Mesendoderm (in vitro differentiated cells): ENCODE results near the gene MAL.

ENCODE experiments used
- DNase-seq: peaks from one replicate; pipeline ENCODE4 v3.0.0; 2013
- H2AK5ac ChIP-seq: 2 replicates; pipeline ENCODE4 v1.6.1; 2013; ENCODE audit warnings: low read length, inconsistent platforms
- H2BK120ac ChIP-seq: 2 replicates; pipeline ENCODE4 v1.6.1; 2013; ENCODE audit warnings: low read depth, mild to moderate bottlenecking, low read length, moderate library complexity, mixed read lengths
- H2BK15ac ChIP-seq: replicated peaks from 2 replicates; pipeline ENCODE4 v1.6.1; 2013; ENCODE audit warnings: low read depth, mild to moderate bottlenecking, moderate library complexity
- H2BK5ac ChIP-seq: 2 replicates; pipeline ENCODE4 v1.6.1; 2013; ENCODE audit warnings: low read length, inconsistent platforms
- H3K18ac ChIP-seq: 2 replicates; pipeline ENCODE4 v1.6.1; 2013; ENCODE audit warnings: mild to moderate bottlenecking, low read length, mixed read lengths
- H3K23ac ChIP-seq: one replicate; pipeline ENCODE4 v1.6.1; 2013; ENCODE audit warnings: low read length
- H3K27ac ChIP-seq: 2 replicates; pipeline ENCODE4 v1.5.1; 2013; ENCODE audit warnings: low read depth, mild to moderate bottlenecking, inconsistent platforms, low read length, moderate library complexity
- H3K27me3 ChIP-seq: 2 replicates; pipeline ENCODE4 v1.6.1; 2013; ENCODE audit warnings: low read length, control low read depth, mild to moderate bottlenecking, inconsistent platforms; ENCODE audit not compliant: insufficient read depth, poor library complexity
- H3K36me3 ChIP-seq: 2 replicates; pipeline ENCODE4 v1.6.1; 2013; ENCODE audit warnings: low read length, inconsistent platforms; ENCODE audit not compliant: control insufficient read depth, insufficient read depth
- H3K4ac ChIP-seq: one replicate; pipeline ENCODE4 v1.6.1; 2013; ENCODE audit warnings: low read depth, mild to moderate bottlenecking, low read length, moderate library complexity
- H3K4me1 ChIP-seq: 2 replicates; pipeline ENCODE4 v1.6.1; 2013; ENCODE audit warnings: low read depth, low read length, inconsistent platforms; ENCODE audit not compliant: control insufficient read depth
- H3K4me2 ChIP-seq: 2 replicates; pipeline ENCODE4 v1.6.1; 2013; ENCODE audit warnings: low read length
- H3K4me3 ChIP-seq: 2 replicates; pipeline ENCODE4 v1.5.1; 2013; ENCODE audit warnings: mild to moderate bottlenecking, low read length
- H3K56ac ChIP-seq: one replicate; pipeline ENCODE4 v1.6.1; 2013; ENCODE audit warnings: low read length
- H3K79me1 ChIP-seq: 2 replicates; pipeline ENCODE4 v1.6.1; 2013; ENCODE audit warnings: low read length, inconsistent platforms
- H3K79me2 ChIP-seq: 2 replicates; pipeline ENCODE4 v1.6.1; 2013; ENCODE audit warnings: mild to moderate bottlenecking, low read length; ENCODE audit not compliant: control insufficient read depth, insufficient read depth
- H3K9ac ChIP-seq: 2 replicates; pipeline ENCODE4 v1.6.1; 2013; ENCODE audit warnings: low read length, inconsistent platforms
- H4K5ac ChIP-seq: one replicate; pipeline ENCODE4 v1.6.1; 2013; ENCODE audit warnings: low read length
- H4K8ac ChIP-seq: one replicate; pipeline ENCODE4 v1.6.1; 2013; ENCODE audit warnings: low read depth, mild to moderate bottlenecking, control low read depth, low read length, moderate library complexity
- WGBS: extraction: QIAGEN DNeasy Blood & Tissue Kit; methylation state at CpG from one replicate; pipeline ENCODE4 v1.1.7; 2013; ENCODE audit warnings: low lambda C conversion rate, missing lambda C conversion rate; ENCODE audit not compliant: insufficient coverage; ENCODE audit errors: extremely low coverage; 5-methylcytosine and 5-hydroxymethylcytosine counted together

The MAL gene

GRCh38 chr2:95001051-95001562 lies 24.4 kb upstream of the MAL start:
- no peaks in the 10 kb centered on the region for H3K79me1 ChIP-seq
- no peaks in the 10 kb centered on the region for H3K27me3 ChIP-seq
- H2AK5ac ChIP-seq, result no peak overlapping the region

GRCh38 chr2:95001701-95002100 lies 23.8 kb upstream of the MAL start:
- H3K4me1 ChIP-seq, result no peaks in the 10 kb centered on the region
- H3K9ac ChIP-seq, result no peak overlapping the region
- H3K79me2 ChIP-seq, result no peaks in the 10 kb centered on the region
- H3K27me3 ChIP-seq, result no peaks in the 10 kb centered on the region
- no peaks in the 10 kb centered on the region for H3K36me3 ChIP-seq
- DNase-seq, result no peak
- H3K4ac ChIP-seq, result no peak overlapping the region
- no peak overlapping the region for H2BK15ac ChIP-seq
- no peak overlapping the region for H3K18ac ChIP-seq
- H4K8ac ChIP-seq, result no peak overlapping the region
- no peak overlapping the region for H2AK5ac ChIP-seq
- no peak overlapping the region for H3K4me3 ChIP-seq
- no peak overlapping the region for H3K56ac ChIP-seq
- no peak overlapping the region for H2BK120ac ChIP-seq
- H3K4me2 ChIP-seq, result no peak overlapping the region
- no peak overlapping the region for H3K23ac ChIP-seq
- no peak overlapping the region for H4K5ac ChIP-seq
- WGBS, result no CpG with 5 or more reads among the region's 2 CpGs
- no peak overlapping the region for H3K27ac ChIP-seq
- H2BK5ac ChIP-seq, result no peak overlapping the region
- H3K79me1 ChIP-seq, result no peaks in the 10 kb centered on the region

More at GRCh38 chr2:95001051-95001562, 24.4 kb upstream of the MAL start:
- Histone ChIP-seq H3K79me2 (no peaks in the 10 kb centered on the region), H2BK120ac (no peak overlapping the region), H3K18ac (no peak overlapping the region), H4K8ac (no peak overlapping the region), H3K36me3 (no peaks in the 10 kb centered on the region), H2BK5ac (no peak overlapping the region), H3K4me2 (no peak overlapping the region), H4K5ac (no peak overlapping the region), H3K56ac (no peak overlapping the region), H3K9ac (no peak overlapping the region), H3K4ac (no peak overlapping the region), H3K4me1 (no peaks in the 10 kb centered on the region), H3K23ac (no peak overlapping the region), H3K4me3 (no peak overlapping the region), H3K27ac (no peak overlapping the region), H2BK15ac (no peak overlapping the region)
- DNase-seq, result no peak
- no CpG with 5 or more reads among the region's 5 CpGs for WGBS

GRCh38 chr2:95002498-95002897 lies 23.0 kb upstream of the MAL start:
- Histone ChIP-seq H3K27me3 (no peaks in the 10 kb centered on the region), H3K4me2 (no peak overlapping the region), H3K56ac (no peak overlapping the region), H2BK15ac (no peak overlapping the region), H3K4me1 (no peaks in the 10 kb centered on the region), H2AK5ac (no peak overlapping the region), H4K8ac (no peak overlapping the region), H2BK5ac (no peak overlapping the region), H3K4ac (no peak overlapping the region), H3K4me3 (no peak overlapping the region), H3K27ac (no peak overlapping the region), H3K36me3 (no peaks in the 10 kb centered on the region), H3K9ac (no peak overlapping the region), H2BK120ac (no peak overlapping the region), H4K5ac (no peak overlapping the region), H3K79me1 (no peaks in the 10 kb centered on the region), H3K23ac (no peak overlapping the region), H3K18ac (no peak overlapping the region), H3K79me2 (no peaks in the 10 kb centered on the region)
- no peak for DNase-seq
- WGBS, result no CpG with 5 or more reads among the region's 5 CpGs

- no peak overlapping the region for H2BK5ac ChIP-seq
- no peak overlapping the region for H2BK120ac ChIP-seq
- H3K27me3 ChIP-seq, result no peaks in the 10 kb centered on the region
- no peak overlapping the region for H3K18ac ChIP-seq
- DNase-seq, result no peak
- no peak overlapping the region for H3K9ac ChIP-seq
- H3K4me2 ChIP-seq, result no peak overlapping the region
- no peak overlapping the region for H3K4ac ChIP-seq
- H3K27ac ChIP-seq, result no peak overlapping the region
- no peak overlapping the region for H2AK5ac ChIP-seq
- no peaks in the 10 kb centered on the region for H3K79me1 ChIP-seq
- no peak overlapping the region for H3K4me3 ChIP-seq
- H3K4me1 ChIP-seq, result no peaks in the 10 kb centered on the region
- no peaks in the 10 kb centered on the region for H3K36me3 ChIP-seq
- no peak overlapping the region for H3K56ac ChIP-seq
- H4K5ac ChIP-seq, result no peak overlapping the region
- no peak overlapping the region for H2BK15ac ChIP-seq
- no CpG with 5 or more reads among the region's 5 CpGs for WGBS
- H3K79me2 ChIP-seq, result no peaks in the 10 kb centered on the region
- no peak overlapping the region for H4K8ac ChIP-seq
- H3K23ac ChIP-seq, result no peak overlapping the region
These were observed 21.2 kb upstream of the MAL start for GRCh38 chr2:95004287-95004686.

- Histone ChIP-seq H4K8ac (no peak overlapping the region), H2AK5ac (no peak overlapping the region), H2BK120ac (no peak overlapping the region), H3K27me3 (no peaks in the 10 kb centered on the region), H3K18ac (no peak overlapping the region), H3K79me2 (no peaks in the 10 kb centered on the region), H2BK5ac (no peak overlapping the region), H2BK15ac (no peak overlapping the region), H3K4ac (no peak overlapping the region), H3K23ac (no peak overlapping the region), H3K79me1 (no peaks in the 10 kb centered on the region), H3K56ac (no peak overlapping the region), H3K36me3 (no peaks in the 10 kb centered on the region), H3K9ac (no peak overlapping the region), H3K4me1 (no peaks in the 10 kb centered on the region), H3K27ac (no peak overlapping the region), H3K4me2 (no peak overlapping the region), H3K4me3 (no peak overlapping the region), H4K5ac (no peak overlapping the region)
- no CpG with 5 or more reads among the region's 8 CpGs for WGBS
- no peak for DNase-seq
These were observed 20.8 kb upstream of the MAL start for GRCh38 chr2:95004711-95005110.

- Histone ChIP-seq H3K27ac (no peak overlapping the region), H3K9ac (no peak overlapping the region), H4K5ac (no peak overlapping the region), H3K23ac (no peak overlapping the region), H3K27me3 (no peaks in the 10 kb centered on the region), H3K56ac (no peak overlapping the region), H2BK15ac (no peak overlapping the region), H3K79me2 (no peaks in the 10 kb centered on the region), H3K36me3 (no peaks in the 10 kb centered on the region), H2BK120ac (no peak overlapping the region), H3K4me2 (no peak overlapping the region), H2AK5ac (no peak overlapping the region), H2BK5ac (no peak overlapping the region), H3K4ac (no peak overlapping the region), H3K4me1 (no peaks in the 10 kb centered on the region), H4K8ac (no peak overlapping the region), H3K79me1 (no peaks in the 10 kb centered on the region), H3K4me3 (no peak overlapping the region), H3K18ac (no peak overlapping the region)
- DNase-seq, result no peak
- WGBS, result no CpG with 5 or more reads among the region's 9 CpGs
These were observed 19.8 kb upstream of the MAL start for GRCh38 chr2:95005726-95006125.
